ENCODE measurements around the gene SPAG6.

SPAG6 gene

DNA sequence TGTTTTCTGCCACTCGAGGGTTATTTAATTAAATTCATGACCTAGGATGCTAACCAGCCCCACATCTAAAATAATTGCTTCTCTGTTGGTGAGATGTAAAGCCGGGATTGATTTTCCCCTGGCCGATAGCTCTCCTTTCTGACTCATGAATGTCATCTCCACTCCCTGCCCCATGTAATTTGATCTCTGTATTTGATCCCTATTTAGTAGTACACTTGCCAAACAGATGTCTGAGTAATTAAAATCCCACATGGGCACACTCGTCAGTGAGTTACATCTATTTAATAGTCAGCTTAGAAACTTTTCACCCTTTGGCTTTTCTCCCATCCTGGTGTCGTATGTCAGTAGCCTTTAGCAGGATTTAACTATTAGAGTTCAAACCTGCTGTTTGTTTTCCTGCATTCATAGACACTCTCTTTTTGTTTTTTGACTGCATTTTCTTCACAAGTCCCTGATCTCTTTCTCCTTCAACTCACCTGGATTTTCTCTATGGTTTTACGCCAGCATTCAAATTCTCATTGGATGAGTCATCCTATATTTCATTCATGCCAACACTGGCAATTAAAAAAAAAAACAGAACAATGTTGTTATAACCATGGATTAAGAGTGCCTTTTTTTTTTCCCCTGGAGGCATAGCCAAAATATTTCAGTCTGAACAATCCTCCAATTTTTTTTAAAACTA, 82.7 kb downstream of the SPAG6 start (continued):
- TF ChIP-seq ZNF223 (tag by site-specific recombination; IDR thresholded peaks at IDR 0.05) (no peak), ZEB2 (tag by site-specific recombination; IDR thresholded peaks at IDR 0.05) (peak; percentile 98), ZNF292 (tag by site-specific recombination; IDR thresholded peaks at IDR 0.05; ENCODE audit: borderline replicate concordance, low read depth) (no peak), ZNF350 (tag by site-specific recombination; IDR thresholded peaks at IDR 0.05) (no peak), WT1 (tag by site-specific recombination; IDR thresholded peaks at IDR 0.05) (peak; percentile 95), SP2 (tag by site-specific recombination; IDR thresholded peaks at IDR 0.05) (no peak), ZNF394 (tag by site-specific recombination; IDR thresholded peaks at IDR 0.05; ENCODE audit: borderline replicate concordance) (peak; percentile 74; the same call in 1 of the 2 replicates), ZNF423 (tag by site-specific recombination; IDR thresholded peaks at IDR 0.05) (no peak), ZNF677 (tag by site-specific recombination; IDR thresholded peaks at IDR 0.05) (no peak), ZNF600 (tag by site-specific recombination; IDR thresholded peaks at IDR 0.05) (no peak), RBAK (tag by site-specific recombination; IDR thresholded peaks at IDR 0.05) (no peak), ZBTB8A (tag by site-specific recombination; IDR thresholded peaks at IDR 0.05) (peak; percentile 62), ZNF311 (tag by site-specific recombination; IDR thresholded peaks at IDR 0.05; ENCODE audit: borderline replicate concordance) (no peak), ZNF561 (tag by site-specific recombination; IDR thresholded peaks at IDR 0.05; ENCODE audit: borderline replicate concordance) (0 out of 2 replicates have a peak, but pooled peaks have one; percentile 51), ZNF121 (tag by site-specific recombination; IDR thresholded peaks at IDR 0.05) (no peak; the same call in 1 of the 2 replicates), ZBTB20 (tag by site-specific recombination; IDR thresholded peaks at IDR 0.05) (0 out of 2 replicates have a peak, but pooled peaks have one; percentile 10), IKZF3 (tag by site-specific recombination; IDR thresholded peaks at IDR 0.05) (peak; percentile 96), OVOL3 (tag by site-specific recombination; IDR thresholded peaks at IDR 0.05) (peak; percentile 42; the same call in 1 of the 2 replicates), SP7 (tag by site-specific recombination; IDR thresholded peaks at IDR 0.05) (peak; percentile 98), ZNF324 (tag by site-specific recombination; IDR thresholded peaks at IDR 0.05) (no peak; the same call in 1 of the 2 replicates), ZNF112 (tag by site-specific recombination; IDR thresholded peaks at IDR 0.05) (no peak), BCL11B (tag by site-specific recombination; IDR thresholded peaks at IDR 0.05; ENCODE audit: low read depth) (no peak), ZNF837 (tag by site-specific recombination; IDR thresholded peaks at IDR 0.05) (no peak), ZNF114 (tag by site-specific recombination; IDR thresholded peaks at IDR 0.05) (no peak), ZNF76 (tag by site-specific recombination; IDR thresholded peaks at IDR 0.05; ENCODE audit: borderline replicate concordance, low read depth) (no peak), ZNF791 (tag by site-specific recombination; IDR thresholded peaks at IDR 0.05) (no peak), ZIC2 (tag by site-specific recombination; IDR thresholded peaks at IDR 0.05) (no peak), ZFP69B (tag by site-specific recombination; IDR thresholded peaks at IDR 0.05) (no peak), ZNF792 (tag by site-specific recombination; IDR thresholded peaks at IDR 0.05) (no peak), ZNF558 (tag by site-specific recombination; IDR thresholded peaks at IDR 0.05) (peak; percentile 42; the same call in 1 of the 2 replicates)
- TF ChIP-seq, protein P1, sequence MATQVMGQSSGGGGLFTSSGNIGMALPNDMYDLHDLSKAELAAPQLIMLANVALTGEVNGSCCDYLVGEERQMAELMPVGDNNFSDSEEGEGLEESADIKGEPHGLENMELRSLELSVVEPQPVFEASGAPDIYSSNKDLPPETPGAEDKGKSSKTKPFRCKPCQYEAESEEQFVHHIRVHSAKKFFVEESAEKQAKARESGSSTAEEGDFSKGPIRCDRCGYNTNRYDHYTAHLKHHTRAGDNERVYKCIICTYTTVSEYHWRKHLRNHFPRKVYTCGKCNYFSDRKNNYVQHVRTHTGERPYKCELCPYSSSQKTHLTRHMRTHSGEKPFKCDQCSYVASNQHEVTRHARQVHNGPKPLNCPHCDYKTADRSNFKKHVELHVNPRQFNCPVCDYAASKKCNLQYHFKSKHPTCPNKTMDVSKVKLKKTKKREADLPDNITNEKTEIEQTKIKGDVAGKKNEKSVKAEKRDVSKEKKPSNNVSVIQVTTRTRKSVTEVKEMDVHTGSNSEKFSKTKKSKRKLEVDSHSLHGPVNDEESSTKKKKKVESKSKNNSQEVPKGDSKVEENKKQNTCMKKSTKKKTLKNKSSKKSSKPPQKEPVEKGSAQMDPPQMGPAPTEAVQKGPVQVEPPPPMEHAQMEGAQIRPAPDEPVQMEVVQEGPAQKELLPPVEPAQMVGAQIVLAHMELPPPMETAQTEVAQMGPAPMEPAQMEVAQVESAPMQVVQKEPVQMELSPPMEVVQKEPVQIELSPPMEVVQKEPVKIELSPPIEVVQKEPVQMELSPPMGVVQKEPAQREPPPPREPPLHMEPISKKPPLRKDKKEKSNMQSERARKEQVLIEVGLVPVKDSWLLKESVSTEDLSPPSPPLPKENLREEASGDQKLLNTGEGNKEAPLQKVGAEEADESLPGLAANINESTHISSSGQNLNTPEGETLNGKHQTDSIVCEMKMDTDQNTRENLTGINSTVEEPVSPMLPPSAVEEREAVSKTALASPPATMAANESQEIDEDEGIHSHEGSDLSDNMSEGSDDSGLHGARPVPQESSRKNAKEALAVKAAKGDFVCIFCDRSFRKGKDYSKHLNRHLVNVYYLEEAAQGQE (tag by site-specific recombination; IDR thresholded peaks at IDR 0.05), result no peak
- TF ChIP-seq, protein P2, sequence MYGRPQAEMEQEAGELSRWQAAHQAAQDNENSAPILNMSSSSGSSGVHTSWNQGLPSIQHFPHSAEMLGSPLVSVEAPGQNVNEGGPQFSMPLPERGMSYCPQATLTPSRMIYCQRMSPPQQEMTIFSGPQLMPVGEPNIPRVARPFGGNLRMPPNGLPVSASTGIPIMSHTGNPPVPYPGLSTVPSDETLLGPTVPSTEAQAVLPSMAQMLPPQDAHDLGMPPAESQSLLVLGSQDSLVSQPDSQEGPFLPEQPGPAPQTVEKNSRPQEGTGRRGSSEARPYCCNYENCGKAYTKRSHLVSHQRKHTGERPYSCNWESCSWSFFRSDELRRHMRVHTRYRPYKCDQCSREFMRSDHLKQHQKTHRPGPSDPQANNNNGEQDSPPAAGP (tag by site-specific recombination; IDR thresholded peaks at IDR 0.05), result peak; percentile 93
- TF ChIP-seq, protein P3, sequence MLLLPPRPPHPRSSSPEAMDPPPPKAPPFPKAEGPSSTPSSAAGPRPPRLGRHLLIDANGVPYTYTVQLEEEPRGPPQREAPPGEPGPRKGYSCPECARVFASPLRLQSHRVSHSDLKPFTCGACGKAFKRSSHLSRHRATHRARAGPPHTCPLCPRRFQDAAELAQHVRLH (tag by site-specific recombination; IDR thresholded peaks at IDR 0.05), result peak; percentile 35; the same call in 1 of the 2 replicates
- TF ChIP-seq, protein P4, sequence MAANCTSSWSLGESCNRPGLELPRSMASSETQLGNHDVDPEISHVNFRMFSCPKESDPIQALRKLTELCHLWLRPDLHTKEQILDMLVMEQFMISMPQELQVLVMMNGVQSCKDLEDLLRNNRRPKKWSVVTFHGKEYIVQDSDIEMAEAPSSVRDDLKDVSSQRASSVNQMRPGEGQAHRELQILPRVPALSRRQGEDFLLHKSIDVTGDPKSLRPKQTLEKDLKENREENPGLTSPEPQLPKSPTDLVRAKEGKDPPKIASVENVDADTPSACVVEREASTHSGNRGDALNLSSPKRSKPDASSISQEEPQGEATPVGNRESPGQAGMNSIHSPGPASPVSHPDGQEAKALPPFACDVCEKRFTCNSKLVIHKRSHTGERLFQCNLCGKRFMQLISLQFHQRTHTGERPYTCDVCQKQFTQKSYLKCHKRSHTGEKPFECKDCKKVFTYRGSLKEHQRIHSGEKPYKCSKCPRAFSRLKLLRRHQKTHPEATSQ (tag by site-specific recombination; IDR thresholded peaks at IDR 0.05), result no peak
- TF ChIP-seq, protein P5, sequence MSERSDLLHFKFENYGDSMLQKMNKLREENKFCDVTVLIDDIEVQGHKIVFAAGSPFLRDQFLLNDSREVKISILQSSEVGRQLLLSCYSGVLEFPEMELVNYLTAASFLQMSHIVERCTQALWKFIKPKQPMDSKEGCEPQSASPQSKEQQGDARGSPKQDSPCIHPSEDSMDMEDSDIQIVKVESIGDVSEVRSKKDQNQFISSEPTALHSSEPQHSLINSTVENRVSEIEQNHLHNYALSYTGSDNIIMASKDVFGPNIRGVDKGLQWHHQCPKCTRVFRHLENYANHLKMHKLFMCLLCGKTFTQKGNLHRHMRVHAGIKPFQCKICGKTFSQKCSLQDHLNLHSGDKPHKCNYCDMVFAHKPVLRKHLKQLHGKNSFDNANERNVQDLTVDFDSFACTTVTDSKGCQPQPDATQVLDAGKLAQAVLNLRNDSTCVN (tag by site-specific recombination; optimal IDR thresholded peaks at IDR 0.05), result no peak

All from HEK293 (cell line).